Lower leg skin (tissue), 3 donors: ENCODE results near the gene MBOAT7.

Source experiments
- CTCF ChIP-seq, 3 donors: fragments of 450-650 bp; IDR thresholded peaks; one replicate each; pipeline ENCODE4 v1.5.1; 2016; ENCODE audit warnings: antibody characterized with exemption in 3 of 3, mild to moderate bottlenecking in 3 of 3, moderate library complexity in 2 of 3
- POLR2A ChIP-seq, 2 donors: fragments of 450-650 bp; IDR thresholded peaks; one replicate each; pipeline ENCODE4 v1.6.1; 2016 to 2017; ENCODE audit warnings: antibody characterized with exemption in 2 of 2, mild to moderate bottlenecking in 1 of 2, moderate library complexity in 1 of 2

GRCh38 chr19:54201172-54201701 is 11.9 kb upstream of the MBOAT7 start:
- TF ChIP-seq CTCF (IDR thresholded peaks at IDR 0.05) (no peak), POLR2A (IDR thresholded peaks at IDR 0.05) (no peak)
